Heart right ventricle (tissue), 16 donors: ENCODE data around the gene SH3RF3. TPM values are rescaled to one million over a fixed set of nuclear protein-coding genes. Genes with fewer than 3 reads are reported as not detected.

Source experiments
- ATAC-seq, 8 donors: fragments of 200-7000 bp; cut with Tn5 transposase; one replicate each; pipeline ENCODE4 v1.9.1; 2020; ENCODE audit warnings: mild to moderate bottlenecking in 8 of 8, moderate library complexity in 8 of 8, moderate number of reproducible peaks in 1 of 8
- DNase-seq, 2 donors: peaks; one replicate each; pipeline ENCODE4 v3.0.0-alpha.2; 2020
- H3K27ac ChIP-seq, 10 donors: fragments of 200-600 bp; sonication (generic) in 2 of 10; one replicate each; pipeline versions ENCODE4 v1.5.0 to v1.8.0; 2020 to 2022; ENCODE audit warnings: mild to moderate bottlenecking in 3 of 10
- H3K27me3 ChIP-seq, 7 donors: fragments of 200-600 bp; one replicate each; pipeline ENCODE4 v1.8.0; 2021 to 2022; ENCODE audit warnings: mild to moderate bottlenecking in 2 of 7
- H3K36me3 ChIP-seq, 9 donors: fragments of 200-600 bp; sonication (generic) in 1 of 9; one replicate each; pipeline versions ENCODE4 v1.5.0 to v1.8.0; 2020 to 2022; ENCODE audit warnings: mild to moderate bottlenecking in 2 of 9
- H3K4me1 ChIP-seq, 9 donors: fragments of 200-600 bp; sonication (generic) in 1 of 9; one replicate each; pipeline versions ENCODE4 v1.5.0 to v1.8.0; 2020 to 2022; ENCODE audit warnings: mild to moderate bottlenecking in 4 of 9
- H3K4me3 ChIP-seq, 10 donors: fragments of 200-600 bp; sonication (generic) in 2 of 10; one replicate each; pipeline versions ENCODE4 v1.5.0 to v1.8.0; 2020 to 2022; ENCODE audit warnings: mild to moderate bottlenecking in 7 of 10, moderate library complexity in 2 of 10
- H3K9me3 ChIP-seq, 11 donors: fragments of 200-600 bp in 10 of 11; sonication (generic) in 2 of 11; one replicate each; pipeline versions ENCODE4 v1.5.0 to v1.8.0; 2013 to 2022; ENCODE audit warnings: mild to moderate bottlenecking in 2 of 11, control low read depth in 1 of 11, moderate library complexity in 1 of 11
- CTCF ChIP-seq, 9 donors: fragments of 200-600 bp; sonication (generic) in 2 of 9; IDR thresholded peaks; one replicate each; pipeline versions ENCODE4 v1.5.0 to v1.8.0; 2021 to 2022; ENCODE audit warnings: antibody characterized with exemption in 9 of 9, mild to moderate bottlenecking in 5 of 9, moderate library complexity in 1 of 9
- WGBS, 2 donors: extraction: QIAGEN DNeasy Blood & Tissue Kit; methylation state at CpG; one replicate each; pipeline ENCODE4 v1.1.7; 2013; ENCODE audit warnings: inconsistent platforms in 1 of 2; 5-methylcytosine and 5-hydroxymethylcytosine counted together
- intact Hi-C, 10 donors: fragments of 100-400 bp; cut with DNase I; formaldehyde crosslinking; loops; one replicate each; pipeline versions ENCODE4 v1.11.1 to v1.14.2; 2022
- polyA plus RNA-seq, 2 donors: library from polyadenylated mRNA; stranded (reverse); fragments of 200-250 nt; gene quantifications; one replicate each; pipeline ENCODE4 v1.2.3, GENCODE V29; 2013
- total RNA-seq, 10 donors: library from RNA; stranded (reverse); fragmentation: NEBNext Ultra II Directional in 3 of 10; extraction: Animal tissue kit (Norgen Biotek cat#: 25700) in 3 of 10; gene quantifications; one replicate each; pipeline versions ENCODE4 v1.2.1 to v1.2.4, GENCODE V29; 2021 to 2023
- donor health status: Arrhythmogenic right ventricular cardiomyopathy.
- donor health status: ischemic (EF 13 %, LVEDD 7.1; RV severe dilation, severe dysfunction).
- donor health status: healthy with polysubstance abuse.
- donor health status: DM: no; HTN: yes; CAD: no.
- donor health status: DM: no; HTN: no; CAD: no.
- donor health status: ischemic (EF 25% LVEDD 6.9; RV normal size, moderate dysfunction).
- donor health status: ischemic (EF 25% LVEDD 5.7; RV mildly dilated, moderate dysfunction).
- donor health status: healthy.
- donor health status: DM: yes; HTN: yes; CAD: no.
- donor health status: Ischemic cardiomyopathy.
- donor health status: ischemic (EF 35%, LVEDD 5.7; RV mildly dilated, moderate dysfunction).
- donor health status: nonischemic (EF 11% LVEDD 7.7; RV severe dilation, severe dysfunction).
- donor health status: DM: yes; HTN: yes; CAD: no.
- donor health status: PGD.
- donor health status: ischemic (EF 29% LVEDD 5.4; RV normal size, mild dysfunction).
- donor health status: nonischemic (EF 23%, LVEDD 6.1; RV moderate dilation, normal function).

The SH3RF3 gene
- total and polyA plus RNA-seq, 12 donors: 5.0 to 11.5 (median 8.6) TPM

GRCh38 chr2:109353806-109354745 lies 225.1 kb downstream of the SH3RF3 start:
- TF ChIP-seq CTCF (IDR thresholded peaks at IDR 0.05): no peak
- no peak for ATAC-seq
- intact Hi-C loops: no loop called here
- no peak for DNase-seq
- H3K27me3 ChIP-seq: no peaks in the 10 kb centered on the region
- peaks cover 0 to 15% (median 4%) of the 10 kb centered on the region in 11 donors for H3K9me3 ChIP-seq
- H3K27ac ChIP-seq: no peak overlapping the region
- H3K4me1 ChIP-seq: peaks cover 11 to 34% (median 28%) of the 10 kb centered on the region in 9 donors
- H3K4me3 ChIP-seq: no peak overlapping the region
- H3K36me3 ChIP-seq: no peaks in the 10 kb centered on the region
- 95 to 96% methylated on average over 22 of the region's 22 CpGs for WGBS, 2 donors

- intact Hi-C loops: no loop called here
- ATAC-seq (no peak), DNase-seq (no peak)
- no peaks in the 10 kb centered on the region for H3K36me3 ChIP-seq
- H3K27me3 ChIP-seq: no peaks in the 10 kb centered on the region
- H3K4me3 ChIP-seq: no peak overlapping the region
- 93 to 94% methylated on average over 8 of the region's 8 CpGs for WGBS, 2 donors
- H3K9me3 ChIP-seq: peaks cover 0 to 20% (median 4%) of the 10 kb centered on the region in 11 donors
- no peak for TF ChIP-seq CTCF (IDR thresholded peaks at IDR 0.05)
- H3K4me1 ChIP-seq: peaks cover 4 to 21% (median 15%) of the 10 kb centered on the region in 9 donors
- no peak overlapping the region for H3K27ac ChIP-seq
Observed at GRCh38 chr2:109355192-109355843, 226.3 kb downstream of the SH3RF3 start.

- no peak for TF ChIP-seq CTCF (IDR thresholded peaks at IDR 0.05)
- intact Hi-C loops: no loop called here
- H3K27me3 ChIP-seq: no peaks in the 10 kb centered on the region
- no peak for DNase-seq
- 97% methylated on average over 7 of the region's 7 CpGs for whole genome bisulfite sequencing, 2 donors
- H3K27ac ChIP-seq: no peak overlapping the region
- peaks cover under 1 to 12% (median 4%) of the 10 kb centered on the region in 9 donors for H3K4me1 ChIP-seq
- no peak overlapping the region for H3K4me3 ChIP-seq
- no peak for ATAC-seq
- H3K36me3 ChIP-seq: no peaks in the 10 kb centered on the region
- peaks cover 0 to 31% (median 8%) of the 10 kb centered on the region in 11 donors for H3K9me3 ChIP-seq
Observed at GRCh38 chr2:109356324-109357035, 227.5 kb downstream of the SH3RF3 start.

- peaks cover 0 to 4% (median 0%) of the 10 kb centered on the region in 9 donors for H3K4me1 ChIP-seq
- H3K4me3 ChIP-seq: no peak overlapping the region
- ATAC-seq: no peak
- DNase-seq: no peak
- no peak for TF ChIP-seq CTCF (IDR thresholded peaks at IDR 0.05)
- H3K36me3 ChIP-seq: no peaks in the 10 kb centered on the region
- intact Hi-C loops: no loop called here
- 96 to 97% methylated on average over 4 of the region's 4 CpGs for WGBS, 2 donors
- H3K27me3 ChIP-seq: no peaks in the 10 kb centered on the region
- no peak overlapping the region for H3K27ac ChIP-seq
- H3K9me3 ChIP-seq: peaks cover 0 to 18% (median 3%) of the 10 kb centered on the region in 11 donors
Observed at GRCh38 chr2:109364217-109364616, 235.2 kb downstream of the SH3RF3 start.
